Neural crest cell (in vitro differentiated cells): Measurements from ENCODE around the gene DCTN1. TPM values are rescaled to one million over a fixed set of nuclear protein-coding genes. Genes with fewer than 3 reads are reported as not detected.

Source experiments
- DNase-seq: peaks from one replicate; pipeline ENCODE4 v3.0.0; 2021; ENCODE audit warnings: low read depth, mixed read lengths, low spot score
- H3K27ac Mint-ChIP-seq: one replicate; pipeline ENCODE4 v1.8.0; 2021; ENCODE audit warnings: mild to moderate bottlenecking, mixed read lengths; ENCODE audit not compliant: unreplicated experiment
- H3K27me3 Mint-ChIP-seq: 2 replicates; pipeline ENCODE4 v1.8.0; 2021; ENCODE audit warnings: low read depth, mild to moderate bottlenecking, mixed read lengths
- H3K36me3 Mint-ChIP-seq: 2 replicates; pipeline ENCODE4 v1.8.0; 2021; ENCODE audit warnings: low read depth, mild to moderate bottlenecking, mixed read lengths
- H3K4me1 Mint-ChIP-seq: 2 replicates; pipeline ENCODE4 v1.8.0; 2021; ENCODE audit warnings: mixed read lengths
- H3K4me3 Mint-ChIP-seq: one replicate; pipeline ENCODE4 v1.8.0; 2021; ENCODE audit warnings: mild to moderate bottlenecking, mixed read lengths
- H3K9me3 Mint-ChIP-seq: 2 replicates; pipeline ENCODE4 v1.8.0; 2021; ENCODE audit warnings: mixed read lengths
- CTCF ChIP-seq: fragments of 200-600 bp; sonication (generic); conservative IDR thresholded peaks from 2 replicates; pipeline ENCODE4 v1.5.0; 2021; ENCODE audit warnings: antibody characterized with exemption, mild to moderate bottlenecking
- total RNA-seq: library from RNA; stranded (reverse); gene quantifications from 2 replicates; pipeline ENCODE4 v1.2.1, GENCODE V29; 2021

The DCTN1 gene
- total RNA-seq, 1 donor from 2014 or later = 202 TPM

GRCh38 chr2:74361327-74361726, 18.8 kb downstream of the DCTN1 start:
- no peak for DNase-seq
- Mint-ChIP-seq H3K27me3 (no peaks in the 10 kb centered on the region), H3K4me3 (no peak overlapping the region), H3K4me1 (no peaks in the 10 kb centered on the region), H3K9me3 (no peaks in the 10 kb centered on the region), H3K27ac (no peak overlapping the region), H3K36me3 (peaks cover 31% of the 10 kb centered on the region)
- TF ChIP-seq CTCF = no peak

DNA sequence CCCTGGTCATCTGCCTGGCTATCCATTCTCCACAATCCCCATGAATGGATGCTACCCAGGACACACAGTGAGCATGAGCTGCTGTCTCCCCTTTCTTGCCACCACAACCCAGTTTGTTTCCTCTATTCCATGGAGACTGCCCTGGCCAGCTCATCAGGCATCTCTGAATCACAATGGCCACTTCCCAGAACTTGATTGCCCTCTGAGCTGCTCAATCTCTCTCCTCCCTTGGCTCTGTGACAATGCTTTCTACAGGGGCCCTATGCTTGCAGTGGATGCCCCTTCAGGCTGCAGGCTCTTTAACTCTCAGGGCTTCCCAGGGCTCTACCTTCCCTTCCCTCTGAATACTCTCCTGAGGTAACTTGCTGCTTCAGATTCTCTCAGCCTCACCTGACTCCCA, 22.5 kb downstream of the DCTN1 start:
- TF ChIP-seq CTCF = no peak
- H3K36me3 Mint-ChIP-seq = peaks cover 18% of the 10 kb centered on the region
- no peak overlapping the region for H3K4me3 Mint-ChIP-seq
- no peak overlapping the region for H3K27ac Mint-ChIP-seq
- H3K9me3 Mint-ChIP-seq = no peaks in the 10 kb centered on the region
- no peak for DNase-seq
- H3K4me1 Mint-ChIP-seq = no peaks in the 10 kb centered on the region
- H3K27me3 Mint-ChIP-seq = no peaks in the 10 kb centered on the region

- Mint-ChIP-seq H3K9me3 (no peaks in the 10 kb centered on the region), H3K27me3 (no peaks in the 10 kb centered on the region), H3K4me3 (no peak overlapping the region), H3K36me3 (no peaks in the 10 kb centered on the region), H3K4me1 (no peaks in the 10 kb centered on the region), H3K27ac (no peak overlapping the region)
- no peak for TF ChIP-seq CTCF
- no peak for DNase-seq
Measured at GRCh38 chr2:74349889-74350288, 30.2 kb downstream of the DCTN1 start.

GRCh38 chr2:74347742-74348141, 32.4 kb downstream of the DCTN1 start:
- no peak for TF ChIP-seq CTCF
- no peaks in the 10 kb centered on the region for H3K27me3 Mint-ChIP-seq
- H3K4me1 Mint-ChIP-seq = no peaks in the 10 kb centered on the region
- DNase-seq = no peak
- no peaks in the 10 kb centered on the region for H3K36me3 Mint-ChIP-seq
- H3K4me3 Mint-ChIP-seq = no peak overlapping the region
- H3K27ac Mint-ChIP-seq = no peak overlapping the region
- no peaks in the 10 kb centered on the region for H3K9me3 Mint-ChIP-seq

DNA sequence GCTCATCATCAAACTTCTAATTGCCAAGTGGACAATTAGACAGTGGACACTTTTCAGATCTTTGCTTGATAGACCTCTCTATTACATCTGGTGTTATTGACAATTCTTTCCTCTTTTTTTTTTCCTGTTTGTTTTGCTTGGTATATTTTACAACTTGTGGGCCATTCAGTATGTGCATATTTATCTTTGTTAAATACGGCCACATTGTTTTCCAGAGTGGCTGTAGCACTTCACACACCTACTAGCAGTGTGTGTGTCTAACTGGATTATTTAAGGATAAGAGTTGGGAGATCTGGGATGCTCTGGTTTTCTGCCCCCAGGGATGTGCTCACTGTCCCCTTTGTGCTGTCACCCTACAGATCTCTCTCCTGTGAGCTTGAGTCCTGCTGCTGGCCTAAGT, 32.8 kb downstream of the DCTN1 start:
- Mint-ChIP-seq H3K27ac (no peak overlapping the region), H3K4me1 (no peaks in the 10 kb centered on the region), H3K9me3 (no peaks in the 10 kb centered on the region), H3K4me3 (no peak overlapping the region), H3K27me3 (no peaks in the 10 kb centered on the region), H3K36me3 (no peaks in the 10 kb centered on the region)
- DNase-seq = no peak
- no peak for TF ChIP-seq CTCF
